PC-3 (cell line): Measurements from ENCODE around the gene TMEM150A. TPM values are rescaled to one million over a fixed set of nuclear protein-coding genes. Genes with fewer than 3 reads are reported as not detected.
A peak's percentile ranks its signal among the peaks of the same experiment; 100 is the strongest.

ENCODE experiments used
- ATAC-seq: fragments of 200-7000 bp; cut with Tn5 transposase; 2 replicates; pipeline ENCODE4 v1.9.1; 2020; ENCODE audit warnings: mild to moderate bottlenecking, moderate library complexity
- BruUV-seq: library from RNA; stranded (reverse); fragments of 400-500 nt; replicated peaks from 2 replicates; lab custom pipeline; 2021; lab: Mats Ljungman, UMichigan
- CTCF ChIA-PET: fragments of 300-600 bp; sonication (Branson Sonifier 250); formaldehyde crosslinking; loops from one replicate; lab custom pipeline; 2022; ENCODE audit warnings: antibody characterized with exemption; lab: Charles Lee
- POLR2A ChIA-PET: fragments of 300-600 bp; sonication (Branson Sonifier 250); formaldehyde crosslinking; loops from one replicate; lab custom pipeline; 2022; ENCODE audit warnings: antibody characterized with exemption; ENCODE audit not compliant: unreplicated experiment; lab: Charles Lee
- DNase-seq: peaks from one replicate; pipeline ENCODE4 v3.0.0-alpha.2; 2015
- H2AFZ ChIP-seq: fragments of 300-600 bp; sonication (generic); 2 replicates; pipeline ENCODE4 v1.6.0; 2016; ENCODE audit warnings: antibody characterized with exemption, low read length
- H3F3A ChIP-seq: fragments of 300-600 bp; sonication (generic); one replicate; pipeline ENCODE4 v1.6.0; 2017; ENCODE audit warnings: antibody characterized with exemption, low read length, control low read depth, mild to moderate bottlenecking; ENCODE audit not compliant: unreplicated experiment
- H3K27ac ChIP-seq: fragments of 300-600 bp; sonication (generic); 2 replicates; pipeline ENCODE4 v1.5.1; 2016; ENCODE audit warnings: mild to moderate bottlenecking, low read length
- H3K27me3 ChIP-seq: fragments of 300-600 bp; sonication (generic); 2 replicates; pipeline ENCODE4 v1.6.1; 2016; ENCODE audit warnings: low read length, mixed read lengths
- H3K36me3 ChIP-seq: fragments of 300-600 bp; sonication (generic); 2 replicates; pipeline ENCODE4 v1.6.1; 2016; ENCODE audit warnings: low read depth, mixed run types, low read length, mixed read lengths
- H3K4me1 ChIP-seq: fragments of 300-600 bp; sonication (generic); 2 replicates; pipeline ENCODE4 v1.5.1; 2016; ENCODE audit warnings: low read length; ENCODE audit not compliant: insufficient read depth
- H3K4me2 ChIP-seq: fragments of 300-600 bp; sonication (generic); 2 replicates; pipeline ENCODE4 v1.6.0; 2016; ENCODE audit warnings: low read length
- H3K4me3 ChIP-seq: fragments of 300-600 bp; sonication (generic); 2 replicates; pipeline ENCODE4 v1.5.1; 2016; ENCODE audit warnings: mild to moderate bottlenecking, low read length, mixed read lengths
- H3K79me2 ChIP-seq: fragments of 300-600 bp; sonication (generic); 2 replicates; pipeline ENCODE4 v1.6.1; 2017; ENCODE audit warnings: low read length, mixed read lengths
- H3K9ac ChIP-seq: fragments of 300-600 bp; sonication (generic); 2 replicates; pipeline ENCODE4 v1.6.0; 2016; ENCODE audit warnings: mild to moderate bottlenecking, low read length
- H3K9me2 ChIP-seq: fragments of 300-600 bp; sonication (generic); replicated peaks from 2 replicates; pipeline ENCODE4 v1.6.1; 2016; ENCODE audit warnings: mixed run types, low read length, mixed read lengths
- H3K9me3 ChIP-seq: fragments of 300-600 bp; sonication (generic); 2 replicates; pipeline ENCODE4 v1.6.1; 2016; ENCODE audit warnings: low read length, mixed read lengths
- H4K20me1 ChIP-seq: fragments of 300-600 bp; sonication (generic); 2 replicates; pipeline ENCODE4 v1.6.1; 2016; ENCODE audit warnings: low read length, mixed read lengths
- EZH2 ChIP-seq: fragments of 300-600 bp; sonication (generic); IDR thresholded peaks from one replicate; pipeline ENCODE4 v1.6.1; 2017; ENCODE audit warnings: antibody characterized with exemption, mild to moderate bottlenecking, low read length; ENCODE audit not compliant: unreplicated experiment
- EZH2phosphoT487 ChIP-seq: fragments of 300-600 bp; sonication (generic); IDR thresholded peaks from 2 replicates; pipeline ENCODE4 v1.6.1; 2018; ENCODE audit warnings: mild to moderate bottlenecking, antibody characterized with exemption, low read length, borderline replicate concordance
- intact Hi-C: fragments of 100-400 bp; cut with micrococcal nuclease; formaldehyde crosslinking; loops from 2 replicates; pipeline ENCODE4 v1.9.0; 2023
- total RNA-seq: library from RNA; depleted of rRNA; stranded (reverse); fragments of >200 nt; gene quantifications from 2 replicates; pipeline ENCODE4 v1.2.3, GENCODE V29; 2014
- TF ChIP-seq, protein P1 (sequence below): fragments of 300-600 bp; sonication (generic); conservative IDR thresholded peaks from 2 replicates; pipeline ENCODE4 v1.5.1; 2017; ENCODE audit warnings: antibody characterized with exemption, low read depth, mild to moderate bottlenecking, low read length

TMEM150A gene
- total RNA-seq, 1 experiment from 2014 or later, result 4.9 TPM

DNA sequence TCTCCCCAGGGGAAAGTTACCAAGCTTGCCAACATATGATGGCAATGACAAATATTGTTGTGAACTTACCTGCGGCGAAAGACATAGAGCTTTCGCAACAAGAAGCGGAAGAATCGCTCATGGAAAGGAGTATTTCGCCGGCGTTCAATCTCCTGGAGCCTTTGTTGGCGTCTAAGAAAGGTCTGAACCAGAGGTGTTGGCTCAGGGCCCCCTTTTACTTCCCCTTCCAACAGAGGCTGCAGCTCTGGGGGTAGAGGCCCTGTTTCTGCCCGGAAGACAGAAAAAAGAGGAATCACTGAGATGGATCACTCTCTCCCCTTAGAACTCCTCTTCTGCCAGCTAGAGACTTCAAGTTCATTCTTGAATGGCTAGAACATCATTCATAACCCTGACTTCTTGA, 52.0 kb downstream of the TMEM150A start:
- H3K27me3 ChIP-seq, result no peaks in the 10 kb centered on the region
- no peaks in the 10 kb centered on the region for H3K9me3 ChIP-seq
- TF ChIP-seq EZH2 (no peak), EZH2phosphoT487 (no peak)
- TF ChIP-seq, protein P1, sequence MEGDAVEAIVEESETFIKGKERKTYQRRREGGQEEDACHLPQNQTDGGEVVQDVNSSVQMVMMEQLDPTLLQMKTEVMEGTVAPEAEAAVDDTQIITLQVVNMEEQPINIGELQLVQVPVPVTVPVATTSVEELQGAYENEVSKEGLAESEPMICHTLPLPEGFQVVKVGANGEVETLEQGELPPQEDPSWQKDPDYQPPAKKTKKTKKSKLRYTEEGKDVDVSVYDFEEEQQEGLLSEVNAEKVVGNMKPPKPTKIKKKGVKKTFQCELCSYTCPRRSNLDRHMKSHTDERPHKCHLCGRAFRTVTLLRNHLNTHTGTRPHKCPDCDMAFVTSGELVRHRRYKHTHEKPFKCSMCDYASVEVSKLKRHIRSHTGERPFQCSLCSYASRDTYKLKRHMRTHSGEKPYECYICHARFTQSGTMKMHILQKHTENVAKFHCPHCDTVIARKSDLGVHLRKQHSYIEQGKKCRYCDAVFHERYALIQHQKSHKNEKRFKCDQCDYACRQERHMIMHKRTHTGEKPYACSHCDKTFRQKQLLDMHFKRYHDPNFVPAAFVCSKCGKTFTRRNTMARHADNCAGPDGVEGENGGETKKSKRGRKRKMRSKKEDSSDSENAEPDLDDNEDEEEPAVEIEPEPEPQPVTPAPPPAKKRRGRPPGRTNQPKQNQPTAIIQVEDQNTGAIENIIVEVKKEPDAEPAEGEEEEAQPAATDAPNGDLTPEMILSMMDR, result no peak
- H3K4me1 ChIP-seq, result peaks cover 16% of the 10 kb centered on the region
- 0 out of 2 replicates have a peak overlapping the region, but pooled peaks have one; percentile 17 for H3K4me2 ChIP-seq
- no peak for DNase-seq
- no peak overlapping the region for H3K9ac ChIP-seq
- H3K27ac ChIP-seq, result peak overlapping the region; percentile 41
- peaks cover 5% of the 10 kb centered on the region for H4K20me1 ChIP-seq
- H3K36me3 ChIP-seq, result peaks cover 31% of the 10 kb centered on the region; the same call in 1 of the 2 replicates
- H3K4me3 ChIP-seq, result no peak overlapping the region
- ATAC-seq, result no peak
- ChIA-PET CTCF (interaction anchor here (0.8 kb wide), 1 partner anchor 129 kb away, joined by 4 read pairs; no protein-coding TSS in a partner anchor), POLR2A (no interaction called here)
- H3K9me2 ChIP-seq, result no peaks in the 10 kb centered on the region
- H2AFZ ChIP-seq, result no peak overlapping the region
- H3F3A ChIP-seq, result peaks cover 29% of the 10 kb centered on the region
- BruUV-seq, result no TSS peak
- no peaks in the 10 kb centered on the region for H3K79me2 ChIP-seq
- intact Hi-C loops, result no loop called here

- Histone ChIP-seq H3K9me3 (no peaks in the 10 kb centered on the region), H3K27ac (peak overlapping the region; percentile 41), H3K9me2 (no peaks in the 10 kb centered on the region), H3K27me3 (no peaks in the 10 kb centered on the region), H3K9ac (no peak overlapping the region), H3K79me2 (no peaks in the 10 kb centered on the region), H3K36me3 (peaks cover 33% of the 10 kb centered on the region; the same call in 1 of the 2 replicates), H3F3A (peaks cover 33% of the 10 kb centered on the region), H3K4me3 (no peak overlapping the region), H3K4me2 (peak overlapping the region; percentile 17), H2AFZ (no peak overlapping the region), H3K4me1 (peaks cover 16% of the 10 kb centered on the region), H4K20me1 (peaks cover 9% of the 10 kb centered on the region)
- ATAC-seq (peak; percentile 0; the same call in 1 of the 2 replicates), DNase-seq (peak; percentile 71)
- ChIA-PET POLR2A (no interaction called here), CTCF (no interaction called here)
- intact Hi-C loops, result no loop called here
- no TSS peak for BruUV-seq
- no peak for TF ChIP-seq EZH2phosphoT487
- TF ChIP-seq, protein P1, result no peak
- TF ChIP-seq EZH2, result no peak
Measured at GRCh38 chr2:85549826-85550225, 52.7 kb downstream of the TMEM150A start.

DNA sequence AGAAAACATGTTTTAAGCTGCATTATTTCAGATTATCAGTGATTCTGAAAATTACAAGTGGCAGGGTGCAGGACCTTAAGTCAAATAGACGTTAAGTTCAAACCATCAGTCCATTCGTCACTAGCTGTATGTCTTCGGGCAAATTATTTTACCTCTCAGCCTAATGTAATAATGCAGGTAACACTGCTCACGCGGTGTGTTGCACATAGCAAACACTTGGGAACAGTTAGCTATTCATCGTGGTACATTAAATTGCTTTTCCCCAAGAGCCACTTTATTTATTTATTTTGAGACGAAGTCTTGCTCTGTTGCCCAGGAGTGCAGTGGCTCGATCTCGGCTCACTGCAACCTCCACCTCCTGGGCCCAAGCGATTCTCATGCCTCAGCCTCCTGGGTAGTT, 53.4 kb downstream of the TMEM150A start:
- H3K9ac ChIP-seq, result no peak overlapping the region
- CTCF ChIA-PET, result interaction anchor here (1.0 kb wide), 1 partner anchor 128 kb away, joined by 4 read pairs; no protein-coding TSS in a partner anchor
- H3K27ac ChIP-seq, result no peak overlapping the region
- no peaks in the 10 kb centered on the region for H3K79me2 ChIP-seq
- no peaks in the 10 kb centered on the region for H3K9me3 ChIP-seq
- POLR2A ChIA-PET, result interaction anchor here (1.0 kb wide), 1 partner anchor 10 kb away, joined by 8 read pairs; the partner anchor contains the start of gene MAT2A
- no peaks in the 10 kb centered on the region for H3K27me3 ChIP-seq
- no peak overlapping the region for H2AFZ ChIP-seq
- no peak for ATAC-seq
- no peaks in the 10 kb centered on the region for H3K9me2 ChIP-seq
- H3K4me3 ChIP-seq, result no peak overlapping the region
- peaks cover 36% of the 10 kb centered on the region for H3K36me3 ChIP-seq
- no peak for DNase-seq
- TF ChIP-seq EZH2phosphoT487 (no peak), EZH2 (no peak)
- TF ChIP-seq, protein P1, result no peak
- peaks cover 16% of the 10 kb centered on the region for H3K4me1 ChIP-seq
- BruUV-seq, result TSS peak; percentile 25
- H3K4me2 ChIP-seq, result no peak overlapping the region
- peaks cover 38% of the 10 kb centered on the region for H3F3A ChIP-seq
- H4K20me1 ChIP-seq, result peaks cover 17% of the 10 kb centered on the region
- intact Hi-C loops, result no loop called here
